Panc1 (cell line): Measurements from ENCODE around the gene OPTC.

Source experiments
- CTCF ChIP-seq: fragments of 450-650 bp; IDR thresholded peaks from 2 replicates; pipeline ENCODE4 v1.5.1; 2017; ENCODE audit warnings: mild to moderate bottlenecking
- POLR2AphosphoS5 ChIP-seq: IDR thresholded peaks from 2 replicates; pipeline ENCODE4 v1.6.1; 2012; ENCODE audit warnings: mild to moderate bottlenecking, low read depth, low read length, moderate library complexity
- SIN3A ChIP-seq: IDR thresholded peaks from 2 replicates; pipeline ENCODE4 v1.6.1; 2012; ENCODE audit warnings: low read depth, mild to moderate bottlenecking, low read length, moderate library complexity, borderline replicate concordance; ENCODE audit not compliant: insufficient read depth

GRCh38 chr1:203555076-203555475 lies 61.1 kb downstream of the OPTC start:
- TF ChIP-seq CTCF (no peak), SIN3A (no peak), POLR2AphosphoS5 (no peak)
